Rectal smooth muscle tissue (tissue), 1 donor: ENCODE data around the gene FCHO2.
"Not testable (repeated sequence)": the region's sequence is repeated elsewhere in the genome, so short reads cannot be mapped to it uniquely, and the experiment has no call there.

Experiments
- H3K27ac ChIP-seq: one replicate; pipeline ENCODE4 v1.7.0; 2013; ENCODE audit warnings: low read depth, low read length, inconsistent platforms
- H3K27me3 ChIP-seq: one replicate; pipeline ENCODE4 v1.7.0; 2013; ENCODE audit warnings: low read length; ENCODE audit not compliant: control insufficient read depth, insufficient read depth
- H3K36me3 ChIP-seq: one replicate; pipeline ENCODE4 v1.7.0; 2013; ENCODE audit warnings: low read length; ENCODE audit not compliant: control insufficient read depth, insufficient read depth
- H3K4me1 ChIP-seq: one replicate; pipeline ENCODE4 v1.7.0; 2013; ENCODE audit warnings: low read length; ENCODE audit not compliant: control insufficient read depth, insufficient read depth
- H3K4me3 ChIP-seq: one replicate; pipeline ENCODE4 v1.7.0; 2013; ENCODE audit warnings: low read length
- H3K9ac ChIP-seq: one replicate; pipeline ENCODE4 v1.7.0; 2013; ENCODE audit warnings: low read length

FCHO2 gene

GRCh38 chr5:73019766-73020165 lies 63.9 kb downstream of the FCHO2 start:
- no peak overlapping the region for H3K27ac ChIP-seq
- H3K4me3 ChIP-seq, result no peak overlapping the region
- H3K9ac ChIP-seq, result no peak overlapping the region
- no peaks in the 10 kb centered on the region for H3K27me3 ChIP-seq
- no peaks in the 10 kb centered on the region for H3K36me3 ChIP-seq
- no peaks in the 10 kb centered on the region for H3K4me1 ChIP-seq

- Histone ChIP-seq H3K27me3 (no peaks in the 10 kb centered on the region), H3K9ac (no peak overlapping the region), H3K4me1 (no peaks in the 10 kb centered on the region), H3K36me3 (no peaks in the 10 kb centered on the region), H3K4me3 (no peak overlapping the region), H3K27ac (no peak overlapping the region)
Observed at GRCh38 chr5:73022471-73023169, 66.8 kb downstream of the FCHO2 start.

- H3K4me3 ChIP-seq, H3K36me3 ChIP-seq, H3K4me1 ChIP-seq, H3K27me3 ChIP-seq, H3K27ac ChIP-seq, H3K9ac ChIP-seq: not testable (repeated sequence)
Observed at GRCh38 chr5:73024946-73025544, 69.2 kb downstream of the FCHO2 start.

DNA sequence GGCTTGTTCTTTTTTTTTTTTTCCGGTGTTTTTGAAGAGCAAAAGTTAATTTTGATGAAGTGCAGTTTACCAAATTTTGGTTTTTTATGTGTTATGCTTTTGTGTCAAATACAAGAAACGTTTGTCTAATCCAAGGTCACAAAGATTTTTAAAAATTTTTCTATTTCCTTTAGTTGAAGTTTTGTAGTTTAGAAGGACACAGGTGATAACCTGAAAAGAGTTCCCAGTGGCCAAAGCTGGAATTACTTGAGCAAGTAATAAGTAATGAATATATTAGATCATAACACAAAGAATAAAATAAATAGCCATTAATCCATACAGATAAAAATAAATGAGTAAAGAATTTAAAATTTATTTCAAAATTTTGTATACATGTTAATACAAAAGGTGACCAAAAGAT lies 71.5 kb downstream of the FCHO2 start:
- no peak overlapping the region for H3K9ac ChIP-seq
- no peak overlapping the region for H3K4me3 ChIP-seq
- no peak overlapping the region for H3K27ac ChIP-seq
- H3K36me3 ChIP-seq, result no peaks in the 10 kb centered on the region
- H3K27me3 ChIP-seq, result no peaks in the 10 kb centered on the region
- H3K4me1 ChIP-seq, result no peaks in the 10 kb centered on the region

- no peaks in the 10 kb centered on the region for H3K36me3 ChIP-seq
- no peaks in the 10 kb centered on the region for H3K4me1 ChIP-seq
- H3K9ac ChIP-seq, result no peak overlapping the region
- no peak overlapping the region for H3K4me3 ChIP-seq
- no peak overlapping the region for H3K27ac ChIP-seq
- no peaks in the 10 kb centered on the region for H3K27me3 ChIP-seq
Observed at GRCh38 chr5:73027816-73028215, 72.0 kb downstream of the FCHO2 start.

DNA sequence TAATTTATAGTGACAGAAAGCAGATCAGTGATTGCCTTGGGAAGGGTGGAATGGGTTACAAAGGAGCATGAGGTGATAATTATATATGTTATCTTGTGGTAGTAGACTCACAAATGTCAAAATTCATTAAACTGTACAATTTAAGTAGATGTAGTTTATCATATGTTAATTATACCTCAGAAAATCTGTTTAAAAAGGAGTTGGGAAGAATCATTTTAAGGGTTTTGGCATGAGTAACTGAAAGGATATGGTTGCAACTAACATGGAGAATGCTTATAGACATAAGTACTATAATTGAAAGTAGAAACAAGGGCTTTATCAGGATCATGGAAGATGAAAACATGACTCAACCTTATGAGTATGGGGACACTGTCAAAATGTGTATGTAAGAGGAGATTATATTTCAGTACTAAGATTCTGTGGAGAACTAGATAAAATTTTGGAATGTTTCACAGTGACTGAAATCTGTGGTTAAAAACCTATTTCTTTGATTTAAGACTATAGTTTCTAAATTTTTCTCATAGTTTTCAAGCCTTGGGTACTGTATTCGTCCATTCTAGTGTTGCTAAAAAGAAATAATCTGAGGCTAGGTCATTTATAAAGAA lies 73.3 kb downstream of the FCHO2 start:
- no peaks in the 10 kb centered on the region for H3K27me3 ChIP-seq
- peaks cover under 1% of the 10 kb centered on the region for H3K36me3 ChIP-seq
- H3K4me3 ChIP-seq, result no peak overlapping the region
- H3K9ac ChIP-seq, result no peak overlapping the region
- no peak overlapping the region for H3K27ac ChIP-seq
- H3K4me1 ChIP-seq, result no peaks in the 10 kb centered on the region

DNA sequence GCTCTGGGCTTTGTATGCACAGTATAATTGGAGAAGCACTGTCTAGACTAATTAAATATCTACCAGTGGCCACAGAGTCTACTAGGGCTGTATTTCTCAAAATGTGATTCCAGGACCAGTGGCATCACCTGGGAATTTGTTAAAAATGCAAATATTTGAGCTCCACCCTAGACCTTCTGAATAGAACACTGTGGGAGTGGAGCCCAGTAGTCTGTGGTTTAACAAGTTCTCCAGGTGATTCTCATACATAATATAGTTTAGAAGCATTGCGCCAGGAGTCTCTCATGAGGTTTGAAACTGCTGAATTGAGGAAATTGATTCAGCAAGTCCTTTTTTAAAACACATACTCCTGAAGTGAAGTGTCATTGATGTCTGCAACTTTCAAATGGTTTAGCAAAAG lies 74.7 kb downstream of the FCHO2 start:
- H3K27me3 ChIP-seq, result no peaks in the 10 kb centered on the region
- no peak overlapping the region for H3K27ac ChIP-seq
- no peak overlapping the region for H3K4me3 ChIP-seq
- no peak overlapping the region for H3K9ac ChIP-seq
- peaks cover 2% of the 10 kb centered on the region for H3K36me3 ChIP-seq
- H3K4me1 ChIP-seq, result no peaks in the 10 kb centered on the region

- H3K4me3 ChIP-seq, result no peak overlapping the region
- no peak overlapping the region for H3K9ac ChIP-seq
- no peaks in the 10 kb centered on the region for H3K4me1 ChIP-seq
- H3K27ac ChIP-seq, result no peak overlapping the region
- H3K36me3 ChIP-seq, result peaks cover 2% of the 10 kb centered on the region
- no peaks in the 10 kb centered on the region for H3K27me3 ChIP-seq
Observed at GRCh38 chr5:73030995-73031394, 75.2 kb downstream of the FCHO2 start.

DNA sequence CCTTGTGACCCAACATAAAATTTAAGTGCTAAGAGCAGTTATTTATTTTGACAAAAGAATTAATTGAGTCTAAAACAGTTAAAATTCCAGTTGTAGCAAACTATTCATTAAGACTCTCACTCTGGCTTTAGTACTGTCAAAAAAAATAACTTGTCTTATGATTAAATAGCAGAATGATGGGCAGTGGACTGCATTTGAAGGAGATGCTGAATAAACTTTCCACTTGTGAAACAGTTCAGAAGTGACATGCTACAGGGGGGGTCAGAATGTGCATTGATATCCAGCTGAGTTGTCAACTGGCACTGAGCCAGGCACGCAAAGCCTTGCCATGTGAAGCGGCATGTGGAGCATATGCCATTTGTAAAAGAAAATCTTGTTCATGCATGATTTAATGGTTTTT lies 76.0 kb downstream of the FCHO2 start:
- no peak overlapping the region for H3K27ac ChIP-seq
- H3K4me3 ChIP-seq, result no peak overlapping the region
- peaks cover 2% of the 10 kb centered on the region for H3K36me3 ChIP-seq
- H3K4me1 ChIP-seq, result no peaks in the 10 kb centered on the region
- no peak overlapping the region for H3K9ac ChIP-seq
- H3K27me3 ChIP-seq, result no peaks in the 10 kb centered on the region

DNA sequence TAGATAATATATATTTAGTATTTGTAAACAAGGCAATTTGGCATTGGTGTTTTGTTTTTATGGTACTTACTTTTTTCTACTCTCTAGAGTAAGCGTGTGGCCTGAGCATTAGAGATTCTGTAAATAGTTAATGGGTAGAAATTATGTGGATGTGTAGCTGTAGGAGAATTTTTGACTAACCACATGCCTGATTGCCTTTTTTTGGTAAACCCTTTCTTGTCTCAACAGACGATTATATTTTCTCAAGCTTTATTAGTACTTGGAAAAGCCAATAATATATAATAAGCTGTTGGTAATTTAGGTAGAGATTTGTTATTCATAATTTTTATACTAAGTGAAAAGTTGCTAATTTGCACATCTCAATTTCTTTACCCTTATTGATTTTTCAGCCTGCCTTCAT lies 76.8 kb downstream of the FCHO2 start:
- no peaks in the 10 kb centered on the region for H3K27me3 ChIP-seq
- peaks cover 2% of the 10 kb centered on the region for H3K36me3 ChIP-seq
- no peaks in the 10 kb centered on the region for H3K4me1 ChIP-seq
- no peak overlapping the region for H3K4me3 ChIP-seq
- H3K27ac ChIP-seq, result no peak overlapping the region
- no peak overlapping the region for H3K9ac ChIP-seq

DNA sequence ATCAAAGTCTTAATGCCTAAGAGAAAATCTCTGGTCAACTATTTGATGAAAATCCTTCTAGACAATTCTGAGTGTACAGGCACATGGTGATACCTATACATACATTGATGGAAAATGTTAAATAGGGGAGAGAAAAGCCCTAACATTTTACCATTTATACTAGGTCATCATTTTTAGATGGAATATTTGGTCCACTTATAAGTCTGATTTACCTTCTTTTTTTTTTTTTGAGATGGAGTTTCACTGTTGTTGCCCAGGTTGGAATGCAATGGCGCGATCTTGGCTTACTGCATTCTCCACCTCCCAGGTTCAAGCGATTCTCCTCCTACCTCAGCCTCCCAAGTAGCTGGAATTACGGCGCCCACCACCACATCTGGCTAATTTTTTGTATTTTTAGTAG lies 81.7 kb downstream of the FCHO2 start:
- Histone ChIP-seq H3K36me3 (peaks cover 2% of the 10 kb centered on the region), H3K9ac (no peak overlapping the region), H3K27ac (no peak overlapping the region), H3K4me3 (no peak overlapping the region), H3K27me3 (no peaks in the 10 kb centered on the region), H3K4me1 (no peaks in the 10 kb centered on the region)

DNA sequence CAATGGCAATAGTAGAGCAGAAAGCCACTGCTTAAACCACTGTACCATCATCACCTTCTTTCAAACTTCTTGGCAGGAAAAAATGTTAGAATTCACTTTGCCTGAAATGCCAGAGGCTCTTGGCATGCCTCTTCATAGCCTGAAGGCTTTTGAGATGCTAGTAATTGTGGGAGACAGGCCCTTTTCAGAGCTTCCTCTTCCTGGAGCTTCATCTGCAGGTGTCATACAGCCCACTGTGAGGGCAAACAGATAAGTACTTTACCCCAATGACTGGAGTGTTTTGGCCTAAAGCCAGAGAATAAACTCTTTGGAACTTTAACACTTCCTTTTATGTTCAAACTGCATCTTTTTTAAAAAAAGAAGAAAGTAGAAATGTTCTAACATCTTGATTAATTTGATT lies 83.2 kb downstream of the FCHO2 start:
- H3K27ac ChIP-seq, result no peak overlapping the region
- no peaks in the 10 kb centered on the region for H3K27me3 ChIP-seq
- H3K4me1 ChIP-seq, result no peaks in the 10 kb centered on the region
- peaks cover 1% of the 10 kb centered on the region for H3K36me3 ChIP-seq
- no peak overlapping the region for H3K4me3 ChIP-seq
- no peak overlapping the region for H3K9ac ChIP-seq

- Histone ChIP-seq H3K4me3 (no peak overlapping the region), H3K36me3 (no peaks in the 10 kb centered on the region), H3K27me3 (no peaks in the 10 kb centered on the region), H3K27ac (no peak overlapping the region), H3K4me1 (no peaks in the 10 kb centered on the region), H3K9ac (no peak overlapping the region)
Observed at GRCh38 chr5:73042993-73043392, 87.2 kb downstream of the FCHO2 start.
